H1 (cell line): ENCODE measurements around the gene ASPDH. TPM values are rescaled to one million over a fixed set of nuclear protein-coding genes. Genes with fewer than 3 reads are reported as not detected.
"Not testable (repeated sequence)": the region's sequence is repeated elsewhere in the genome, so short reads cannot be mapped to it uniquely, and the experiment has no call there.

Experiments used
- CTCF ChIA-PET: fragments of 300-600 bp; sonication (Branson Sonifier 250); formaldehyde crosslinking; loops from one replicate; lab custom pipeline; 2021; ENCODE audit not compliant: partially characterized antibody; lab: Charles Lee
- POLR2A ChIA-PET: fragments of 300-600 bp; sonication (Branson Sonifier 250); formaldehyde crosslinking; loops from one replicate; lab custom pipeline; 2021; ENCODE audit warnings: inconsistent platforms; ENCODE audit not compliant: partially characterized antibody; lab: Charles Lee
- DNase-seq, 2 experiments: peaks; one replicate each; pipeline versions ENCODE4 v3.0.0 to v3.0.0-alpha.2; 2010 to 2022; ENCODE audit warnings: low spot score in 2 of 2, low read depth in 1 of 2, mixed read lengths in 1 of 2
- FAIRE-seq: peaks from 2 replicates; lab custom pipeline; 2011; peaks lifted over from hg19 to GRCh38; lab: Jason Lieb, UNC
- H2AFZ ChIP-seq: 2 replicates; pipeline ENCODE4 v1.8.1; 2012; ENCODE audit warnings: low read length, inconsistent platforms
- H2AK5ac ChIP-seq: 2 replicates; pipeline ENCODE4 v1.6.1; 2013; ENCODE audit warnings: low read depth, low read length
- H2BK120ac ChIP-seq: replicated peaks from 2 replicates; pipeline ENCODE3; 2013; ENCODE audit warnings: low read depth, low read length, inconsistent platforms
- H2BK12ac ChIP-seq: 2 replicates; pipeline ENCODE4 v1.6.1; 2013; ENCODE audit warnings: low read depth, low read length
- H2BK15ac ChIP-seq: 2 replicates; pipeline ENCODE4 v1.6.1; 2013; ENCODE audit warnings: low read length
- H2BK20ac ChIP-seq: 2 replicates; pipeline ENCODE4 v1.6.1; 2013; ENCODE audit warnings: low read length
- H2BK5ac ChIP-seq: 2 replicates; pipeline ENCODE4 v1.6.1; 2013; ENCODE audit warnings: low read depth, low read length
- H3K14ac ChIP-seq: 2 replicates; pipeline ENCODE4 v1.6.1; 2013; ENCODE audit warnings: inconsistent platforms; ENCODE audit not compliant: insufficient read length
- H3K18ac ChIP-seq: 2 replicates; pipeline ENCODE4 v1.6.1; 2013; ENCODE audit warnings: low read length; ENCODE audit errors: extremely low read depth
- H3K23ac ChIP-seq: 2 replicates; pipeline ENCODE4 v1.6.1; 2013; ENCODE audit warnings: inconsistent platforms; ENCODE audit not compliant: insufficient read length
- H3K23me2 ChIP-seq: 2 replicates; pipeline ENCODE4 v1.6.1; 2013; ENCODE audit warnings: low read depth, low read length
- H3K27ac ChIP-seq: 2 replicates; pipeline ENCODE4 v1.6.1; 2011; ENCODE audit warnings: low read depth, low read length, inconsistent platforms
- H3K27me3 ChIP-seq, 4 experiments: replicated peaks in 1 of 4; 1 replicate in 1 of 4; 2 replicates in 3 of 4; pipeline versions ENCODE4 v1.6.1 to v1.8.1; 2011 to 2013; ENCODE audit warnings: low read length in 3 of 4, mild to moderate bottlenecking in 3 of 4, inconsistent platforms in 2 of 4, mixed read lengths in 2 of 4, moderate library complexity in 1 of 4; ENCODE audit not compliant: control insufficient read depth in 3 of 4, insufficient read depth in 3 of 4; ENCODE audit errors: extremely low read depth in 1 of 4
- H3K36me3 ChIP-seq, 4 experiments: 2 replicates each; pipeline versions ENCODE4 v1.6.1 to v1.8.1; 2011 to 2013; ENCODE audit warnings: mild to moderate bottlenecking in 4 of 4, low read length in 3 of 4, moderate library complexity in 2 of 4, control low read depth in 1 of 4, inconsistent platforms in 1 of 4; ENCODE audit not compliant: insufficient read depth in 4 of 4, control insufficient read depth in 2 of 4
- H3K4ac ChIP-seq: replicated peaks from 2 replicates; pipeline ENCODE3; 2013; ENCODE audit warnings: low read length, low read depth, mixed read lengths, inconsistent platforms; ENCODE audit not compliant: insufficient read length
- H3K4me1 ChIP-seq, 4 experiments: replicated peaks in 1 of 4; 1 replicate in 1 of 4; 2 replicates in 3 of 4; pipeline versions ENCODE4 v1.6.1 to v1.8.1; 2011 to 2013; ENCODE audit warnings: low read length in 3 of 4, inconsistent platforms in 2 of 4, mixed read lengths in 1 of 4; ENCODE audit not compliant: insufficient read depth in 4 of 4, control insufficient read depth in 3 of 4
- H3K4me2 ChIP-seq, 2 experiments: 2 replicates each; pipeline versions ENCODE4 v1.6.1 to v1.8.1; 2011 to 2013; ENCODE audit warnings: low read depth in 2 of 2, low read length in 2 of 2, control low read depth in 1 of 2, inconsistent platforms in 1 of 2, mild to moderate bottlenecking in 1 of 2; ENCODE audit not compliant: insufficient read depth in 1 of 2
- H3K4me3 ChIP-seq, 4 experiments: fragments of 200-600, 300-600 bp in 1 of 4; sonication (generic), shearing (Covaris generic), sonication (Bioruptor Twin) in 1 of 4; 2 replicates each; pipeline versions ENCODE4 v1.5.1 to v1.8.1; 2011 to 2016; ENCODE audit warnings: low read length in 4 of 4, low read depth in 3 of 4, control low read depth in 2 of 4, inconsistent platforms in 2 of 4, mild to moderate bottlenecking in 2 of 4, mixed read lengths in 1 of 4, moderate library complexity in 1 of 4; ENCODE audit not compliant: insufficient read depth in 2 of 4; ENCODE audit errors: extremely low read depth in 1 of 4
- H3K56ac ChIP-seq: replicated peaks from 2 replicates; pipeline ENCODE3; 2013; ENCODE audit warnings: low read depth, mild to moderate bottlenecking, mixed read lengths, low read length, inconsistent platforms; ENCODE audit not compliant: insufficient read length
- H3K79me1 ChIP-seq: 2 replicates; pipeline ENCODE4 v1.6.1; 2013; ENCODE audit warnings: low read depth, low read length, control low read depth
- H3K79me2 ChIP-seq, 2 experiments: 2 replicates each; pipeline versions ENCODE4 v1.6.1 to v1.8.1; 2012 to 2013; ENCODE audit warnings: low read length in 2 of 2, mild to moderate bottlenecking in 2 of 2, inconsistent platforms in 1 of 2; ENCODE audit not compliant: insufficient read depth in 2 of 2, control insufficient read depth in 1 of 2
- H3K9ac ChIP-seq, 4 experiments: replicated peaks in 1 of 4; 1 replicate in 1 of 4; 2 replicates in 3 of 4; pipeline versions ENCODE4 v1.6.1 to v1.8.1; 2011 to 2013; ENCODE audit warnings: low read depth in 3 of 4, low read length in 3 of 4, control low read depth in 2 of 4, mild to moderate bottlenecking in 2 of 4, moderate library complexity in 2 of 4, inconsistent platforms in 1 of 4; ENCODE audit errors: extremely low read depth in 1 of 4
- H3K9me3 ChIP-seq, 2 experiments: 2 replicates each; pipeline versions ENCODE4 v1.6.1 to v1.8.1; 2012 to 2013; ENCODE audit warnings: mild to moderate bottlenecking in 2 of 2, moderate library complexity in 2 of 2, control low read depth in 1 of 2, inconsistent platforms in 1 of 2, low read depth in 1 of 2, low read length in 1 of 2, mixed read lengths in 1 of 2; ENCODE audit not compliant: insufficient read depth in 2 of 2
- H4K20me1 ChIP-seq, 2 experiments: replicated peaks in 1 of 2; 2 replicates each; pipeline versions ENCODE3 to v1.8.1; 2011 to 2013; ENCODE audit warnings: inconsistent platforms in 2 of 2, low read length in 2 of 2, mild to moderate bottlenecking in 1 of 2; ENCODE audit not compliant: insufficient read depth in 2 of 2, control insufficient read depth in 1 of 2
- H4K5ac ChIP-seq: 2 replicates; pipeline ENCODE4 v1.6.1; 2013; ENCODE audit warnings: low read length, low read depth, mixed read lengths, inconsistent platforms; ENCODE audit not compliant: insufficient read length
- H4K8ac ChIP-seq: 2 replicates; pipeline ENCODE4 v1.8.0; 2013; ENCODE audit warnings: mild to moderate bottlenecking, moderate library complexity, low read length, inconsistent platforms; ENCODE audit not compliant: insufficient read depth; ENCODE audit errors: extremely low read depth
- H4K91ac ChIP-seq: replicated peaks from 2 replicates; pipeline ENCODE3; 2013; ENCODE audit warnings: low read length, mixed read lengths, inconsistent platforms; ENCODE audit not compliant: insufficient read length
- CHD1 ChIP-seq: IDR thresholded peaks from 2 replicates; pipeline ENCODE4 v1.6.1; 2012; ENCODE audit warnings: low read depth, low read length, improper control_type of control experiment
- KDM5A ChIP-seq: fragments of 200-600 bp; IDR thresholded peaks from 2 replicates; pipeline ENCODE4 v1.7.1; 2012; ENCODE audit warnings: mild to moderate bottlenecking, low read length, inconsistent platforms, mixed read lengths
- PHF8 ChIP-seq: fragments of 200-600 bp; sonication (generic); conservative IDR thresholded peaks from 2 replicates; pipeline ENCODE4 v1.7.1; 2012; ENCODE audit warnings: low read depth, mild to moderate bottlenecking, inconsistent platforms, low read length, moderate library complexity
- POLR2AphosphoS5 ChIP-seq: IDR thresholded peaks from 2 replicates; pipeline ENCODE4 v1.6.1; 2011; ENCODE audit warnings: low read depth, low read length
- WGBS, 2 experiments: shearing (Covaris generic) in 1 of 2; methylation state at CpG; one replicate each; pipeline versions ENCODE4 v1.1.6 to v1.1.7; 2013 to 2015; ENCODE audit warnings: low lambda C conversion rate in 2 of 2, mixed read lengths in 2 of 2, inconsistent platforms in 1 of 2, low coverage in 1 of 2, missing lambda C conversion rate in 1 of 2; ENCODE audit not compliant: insufficient replicate concordance in 2 of 2, insufficient coverage in 1 of 2, insufficient read length in 1 of 2; ENCODE audit errors: extremely low coverage in 1 of 2, missing lambda C conversion rate in 1 of 2; 5-methylcytosine and 5-hydroxymethylcytosine counted together
- polyA plus RNA-seq, 7 experiments: library from polyadenylated mRNA; depleted of rRNA in 3 of 7; stranded (reverse) in 5 of 7; unstranded in 2 of 7; fragments of >200 nt in 5 of 7; fragments of 200-250 nt in 2 of 7; gene quantifications; 1 replicate in 5 of 7; 2 replicates in 1 of 7; 4 replicates in 1 of 7; pipeline versions ENCODE4 v1.2.1 to v1.2.3, GENCODE V29; 2011 to 2013; ENCODE audit warnings: missing spikeins in 2 of 7, mixed read lengths in 2 of 7
- total RNA-seq: library from RNA; stranded (reverse); fragmentation: NEBNext Ultra II Directional; extraction: Animal tissue kit (Norgen Biotek cat#: 25700); gene quantifications from 2 replicates; pipeline ENCODE4 v1.2.1, GENCODE V29; 2021
- TF ChIP-seq, protein P1 (sequence below): IDR thresholded peaks from 2 replicates; pipeline ENCODE4 v1.6.1; 2011; ENCODE audit warnings: low read length, improper control_type of control experiment
- TF ChIP-seq, protein P2 (sequence below), 3 experiments: IDR thresholded peaks; 1 replicate in 2 of 3; 2 replicates in 1 of 3; pipeline versions ENCODE4 v1.5.1 to v1.6.1; 2011; ENCODE audit warnings: low read length in 3 of 3, mild to moderate bottlenecking in 3 of 3, inconsistent platforms in 2 of 3, low read depth in 1 of 3, moderate library complexity in 1 of 3; ENCODE audit not compliant: insufficient read depth in 1 of 3; ENCODE audit errors: control extremely low read depth in 1 of 3

The ASPDH gene
- total and polyA plus RNA-seq, 2 of the 8 experiments (the other 6 are each of a cell fraction or from before 2014, with no cell fraction given), result not detected

DNA sequence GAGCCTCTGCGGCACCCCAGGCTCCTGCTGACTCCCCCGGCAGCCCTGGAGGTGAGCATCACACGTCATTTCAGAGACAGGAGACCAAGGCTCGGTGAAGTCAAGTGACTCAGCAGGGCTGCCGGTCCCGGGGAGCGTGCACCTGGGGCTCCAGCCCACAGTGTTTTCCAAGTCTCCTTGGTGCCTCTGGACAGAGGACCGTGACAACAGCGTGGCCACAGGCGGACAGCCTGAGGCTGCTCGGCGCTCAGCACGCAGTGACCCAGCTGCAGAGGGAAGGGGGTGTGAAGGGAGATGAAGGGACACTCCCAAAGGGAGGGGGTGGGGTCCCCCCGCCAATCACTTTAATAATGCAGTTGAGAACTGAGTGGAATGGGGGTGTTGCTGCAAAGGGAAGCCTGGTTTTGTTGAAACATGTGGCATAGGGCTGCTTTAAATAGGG is 17.5 kb upstream of the ASPDH start (continued):
- TF ChIP-seq CHD1 (no peak), PHF8 (no peak), POLR2AphosphoS5 (no peak), KDM5A (no peak)
- TF ChIP-seq, protein P1, sequence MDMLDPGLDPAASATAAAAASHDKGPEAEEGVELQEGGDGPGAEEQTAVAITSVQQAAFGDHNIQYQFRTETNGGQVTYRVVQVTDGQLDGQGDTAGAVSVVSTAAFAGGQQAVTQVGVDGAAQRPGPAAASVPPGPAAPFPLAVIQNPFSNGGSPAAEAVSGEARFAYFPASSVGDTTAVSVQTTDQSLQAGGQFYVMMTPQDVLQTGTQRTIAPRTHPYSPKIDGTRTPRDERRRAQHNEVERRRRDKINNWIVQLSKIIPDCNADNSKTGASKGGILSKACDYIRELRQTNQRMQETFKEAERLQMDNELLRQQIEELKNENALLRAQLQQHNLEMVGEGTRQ, result no peak
- TF ChIP-seq, protein P2, sequence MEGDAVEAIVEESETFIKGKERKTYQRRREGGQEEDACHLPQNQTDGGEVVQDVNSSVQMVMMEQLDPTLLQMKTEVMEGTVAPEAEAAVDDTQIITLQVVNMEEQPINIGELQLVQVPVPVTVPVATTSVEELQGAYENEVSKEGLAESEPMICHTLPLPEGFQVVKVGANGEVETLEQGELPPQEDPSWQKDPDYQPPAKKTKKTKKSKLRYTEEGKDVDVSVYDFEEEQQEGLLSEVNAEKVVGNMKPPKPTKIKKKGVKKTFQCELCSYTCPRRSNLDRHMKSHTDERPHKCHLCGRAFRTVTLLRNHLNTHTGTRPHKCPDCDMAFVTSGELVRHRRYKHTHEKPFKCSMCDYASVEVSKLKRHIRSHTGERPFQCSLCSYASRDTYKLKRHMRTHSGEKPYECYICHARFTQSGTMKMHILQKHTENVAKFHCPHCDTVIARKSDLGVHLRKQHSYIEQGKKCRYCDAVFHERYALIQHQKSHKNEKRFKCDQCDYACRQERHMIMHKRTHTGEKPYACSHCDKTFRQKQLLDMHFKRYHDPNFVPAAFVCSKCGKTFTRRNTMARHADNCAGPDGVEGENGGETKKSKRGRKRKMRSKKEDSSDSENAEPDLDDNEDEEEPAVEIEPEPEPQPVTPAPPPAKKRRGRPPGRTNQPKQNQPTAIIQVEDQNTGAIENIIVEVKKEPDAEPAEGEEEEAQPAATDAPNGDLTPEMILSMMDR (IDR thresholded peaks at IDR 0.05; ENCODE audit: control extremely low read depth in 1 of 3, insufficient read depth in 1 of 3, low read depth in 1 of 3, low read length in 3 of 3), result no peak

DNA sequence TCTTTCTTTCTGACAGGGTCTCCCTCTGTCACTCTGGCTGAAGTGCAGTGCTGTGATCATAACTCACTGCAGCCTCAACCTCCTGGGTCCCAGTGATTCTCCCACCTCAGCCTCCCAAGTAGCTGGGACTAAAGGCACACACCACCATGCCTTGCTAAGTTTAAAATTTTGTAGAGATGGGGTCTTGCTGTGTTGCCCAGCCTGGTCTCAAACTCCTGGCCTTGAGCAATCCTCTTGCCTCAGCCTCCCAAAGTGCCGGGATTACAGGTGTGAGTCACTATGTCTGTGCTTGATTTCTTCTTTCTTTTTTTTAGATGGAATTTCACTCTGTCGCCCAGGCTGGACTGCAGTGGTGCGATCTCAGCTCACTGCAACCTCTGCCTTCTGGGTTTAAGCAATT is 14.3 kb upstream of the ASPDH start:
- H3K4me3 ChIP-seq, H2BK15ac ChIP-seq, H3K79me2 ChIP-seq, H4K20me1 ChIP-seq, DNase-seq, H3K18ac ChIP-seq, H3K9me3 ChIP-seq, H3K14ac ChIP-seq, H3K79me1 ChIP-seq, FAIRE-seq, H3K4ac ChIP-seq, H3K4me2 ChIP-seq, H3K23ac ChIP-seq, H2AFZ ChIP-seq, H3K36me3 ChIP-seq, H2AK5ac ChIP-seq, H2BK12ac ChIP-seq, H4K5ac ChIP-seq, H2BK120ac ChIP-seq, H3K27ac ChIP-seq, H2BK20ac ChIP-seq, H3K56ac ChIP-seq, H3K27me3 ChIP-seq, H2BK5ac ChIP-seq, H4K8ac ChIP-seq, H3K9ac ChIP-seq, H4K91ac ChIP-seq, H3K4me1 ChIP-seq, H3K23me2 ChIP-seq: not testable (repeated sequence)
- 100% methylated on average over 2 of the region's 3 CpGs; no CpG with 5 or more reads in 1 of the 2 experiments for WGBS, 2 experiments
- POLR2A ChIA-PET, result interaction anchor here (0.9 kb wide), 1 partner anchor 39 kb away, joined by 3 read pairs; no protein-coding TSS in a partner anchor
- CTCF ChIA-PET, result interaction anchor here (1.1 to 19.3 kb wide), 4 partner anchors 9 to 80 kb away, joined by 3 to 206 read pairs (median 20); no protein-coding TSS in a partner anchor
